GM18499 (cell line): Measurements from ENCODE around the gene AOAH.

Experiments used
- ATAC-seq: cut with Tn5 transposase; IDR thresholded peaks from one replicate; pipeline ENCODE4 v1.9.1; 2021; ENCODE audit warnings: moderate number of reproducible peaks; ENCODE audit not compliant: insufficient read depth, unreplicated experiment

AOAH gene

DNA sequence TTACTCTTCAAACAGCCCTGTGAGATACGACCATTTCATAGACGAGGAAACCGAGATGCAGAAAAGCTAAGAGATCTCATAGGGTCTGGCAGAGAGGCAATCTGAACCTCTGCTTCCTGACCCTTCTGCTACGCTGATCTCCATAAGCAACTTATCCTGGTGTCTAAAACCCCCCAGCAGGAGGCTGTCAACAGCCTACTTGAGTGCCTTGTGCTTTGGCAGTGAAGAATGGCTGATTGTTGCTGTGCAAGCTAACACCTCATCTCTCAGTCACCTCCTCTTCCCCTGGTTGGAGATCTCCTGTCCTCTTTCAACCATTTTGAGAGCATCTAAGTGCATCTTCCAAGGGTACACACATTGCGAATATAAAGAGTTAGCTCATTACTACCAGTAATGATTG, 86.2 kb downstream of the AOAH start:
- ATAC-seq: no peak

DNA sequence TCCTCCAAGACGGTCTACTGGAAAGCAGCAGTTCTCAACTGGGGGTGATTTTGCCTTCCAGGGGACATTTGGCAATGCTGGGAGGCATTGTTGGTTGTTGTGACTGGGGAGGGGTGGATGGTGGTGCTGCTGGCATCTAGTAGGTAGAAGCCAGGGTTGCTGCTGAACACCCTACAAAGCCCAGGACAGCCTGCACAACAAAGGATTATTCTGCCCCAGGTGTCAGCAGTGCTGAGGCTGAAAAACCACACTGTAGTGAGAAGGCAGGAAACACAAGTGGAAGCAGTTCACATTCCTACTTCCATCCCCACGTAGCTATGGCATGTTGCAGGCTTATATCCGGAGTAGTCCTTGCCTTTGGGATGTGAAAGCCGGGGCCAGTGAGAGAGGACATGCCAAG, 86.9 kb downstream of the AOAH start:
- ATAC-seq: no peak

DNA sequence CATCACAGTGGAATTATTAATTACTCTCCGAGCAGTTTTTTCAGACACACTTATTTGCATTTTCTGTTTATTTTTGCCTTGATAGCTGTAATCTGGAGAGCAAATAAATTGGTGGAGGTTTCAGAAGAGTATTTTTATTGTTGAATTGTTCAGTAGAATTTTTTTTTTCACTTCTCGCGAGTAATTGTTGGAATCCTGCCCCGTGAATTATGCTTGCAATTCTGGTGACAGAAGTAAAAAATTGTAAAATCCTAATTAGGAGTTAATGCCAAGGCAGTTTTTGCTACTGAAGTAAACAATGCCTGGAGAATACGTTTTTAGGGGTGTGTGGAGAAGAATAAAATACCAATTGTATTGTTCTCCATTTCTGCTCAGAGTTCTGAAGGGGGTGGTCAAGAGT, 88.2 kb downstream of the AOAH start:
- ATAC-seq: no peak

DNA sequence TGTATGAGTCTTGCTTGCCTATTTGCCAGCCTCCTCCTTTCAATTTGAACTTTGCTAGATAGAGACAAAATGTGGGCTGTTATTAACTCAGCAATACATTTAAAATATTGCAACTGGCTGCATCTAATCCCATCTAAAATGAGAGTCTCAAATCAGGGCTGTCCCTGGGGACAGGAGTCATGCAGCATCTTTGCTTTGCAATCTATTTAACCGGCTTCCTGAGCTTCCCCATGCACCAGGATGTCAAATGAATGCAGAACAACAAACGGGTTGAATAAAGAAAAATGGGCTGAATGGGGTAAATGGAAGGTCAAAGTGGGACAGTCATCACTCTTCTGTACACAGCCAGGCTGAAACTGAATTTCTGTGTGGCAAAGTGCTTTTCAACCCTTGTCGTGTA, 89.2 kb downstream of the AOAH start:
- ATAC-seq: no peak

DNA sequence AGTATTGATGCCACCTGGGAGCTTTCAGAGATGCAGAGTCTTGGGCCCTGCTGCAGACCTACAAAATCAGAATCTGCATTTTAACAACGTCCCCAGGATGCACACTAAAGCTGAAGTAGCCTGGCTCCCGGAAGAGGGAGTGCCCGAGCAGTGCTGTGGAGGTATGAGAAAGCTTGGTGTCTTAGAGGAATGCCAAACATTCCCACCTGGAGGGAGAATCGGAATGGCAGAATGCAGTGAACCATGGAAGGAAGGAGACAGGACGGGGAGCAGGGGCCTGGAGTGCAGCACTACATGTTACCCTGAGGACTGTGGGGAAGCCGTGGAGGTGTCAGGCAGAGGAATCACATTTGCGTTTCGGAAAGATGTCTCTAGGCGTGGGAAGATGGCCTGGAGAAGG, 90.9 kb downstream of the AOAH start:
- no peak for ATAC-seq

DNA sequence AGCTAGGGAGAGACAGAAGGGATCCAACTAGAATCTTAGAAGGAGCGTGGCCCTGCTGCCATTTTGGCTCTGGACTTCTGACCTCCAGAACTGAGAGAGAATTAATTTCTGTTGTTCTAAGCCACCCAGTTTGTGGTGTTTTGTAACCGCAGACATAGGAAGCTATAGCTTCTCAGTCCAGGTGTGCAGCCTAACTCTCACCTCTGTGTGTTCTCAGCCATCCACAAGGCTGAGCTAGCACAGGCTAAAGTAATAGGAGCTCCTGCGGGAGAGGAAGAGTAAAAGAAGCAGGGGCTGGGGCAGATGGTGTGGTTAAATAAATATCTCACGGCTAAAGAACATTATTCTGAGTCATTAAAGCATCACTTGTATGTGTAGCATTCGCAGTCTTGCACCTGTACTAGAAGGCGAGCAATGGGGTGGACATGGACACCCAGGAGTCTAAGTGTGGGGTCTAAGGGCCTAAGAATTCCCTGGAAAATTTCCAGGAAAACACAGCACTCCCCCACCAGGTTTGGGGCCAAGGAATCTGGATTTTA, 94.1 kb downstream of the AOAH start:
- no peak for ATAC-seq

DNA sequence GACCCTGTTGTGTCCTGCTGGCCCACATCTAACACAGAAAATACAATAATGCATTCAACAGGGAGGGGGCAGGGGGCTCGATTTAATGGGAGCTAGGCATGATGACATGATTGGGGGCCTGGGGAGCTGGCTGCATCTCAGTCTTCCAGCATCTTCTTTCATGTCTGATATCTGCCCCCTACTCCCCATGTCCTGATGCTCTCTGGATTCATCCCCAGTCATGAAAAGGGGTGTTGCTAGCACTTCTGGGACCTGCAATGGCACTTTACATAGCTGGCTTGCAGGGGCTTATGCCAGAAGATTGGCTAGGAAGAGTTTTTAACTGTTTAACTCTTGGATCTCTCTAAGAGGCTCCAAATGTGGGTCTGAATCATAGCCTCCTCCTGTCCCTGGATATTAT, 94.9 kb downstream of the AOAH start:
- ATAC-seq: no peak

DNA sequence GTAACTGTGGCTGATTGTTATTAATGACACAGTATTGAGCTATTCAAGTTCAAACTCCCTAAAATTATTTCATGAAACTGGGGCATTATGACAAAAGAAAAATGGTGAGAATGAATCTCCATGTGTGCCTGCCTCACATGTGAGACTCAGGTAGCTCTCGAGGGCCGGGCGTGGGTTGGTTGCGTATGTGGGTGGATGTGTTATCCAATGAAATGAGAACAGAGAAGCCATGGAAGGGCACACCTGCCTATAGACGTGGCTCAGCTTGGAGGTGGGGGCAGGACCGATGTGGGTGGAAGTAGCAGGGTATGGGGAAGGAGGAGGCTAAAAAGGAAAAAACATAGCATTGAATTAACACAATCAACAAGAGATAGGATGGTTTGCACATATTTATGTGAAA, 96.5 kb downstream of the AOAH start:
- no peak for ATAC-seq

DNA sequence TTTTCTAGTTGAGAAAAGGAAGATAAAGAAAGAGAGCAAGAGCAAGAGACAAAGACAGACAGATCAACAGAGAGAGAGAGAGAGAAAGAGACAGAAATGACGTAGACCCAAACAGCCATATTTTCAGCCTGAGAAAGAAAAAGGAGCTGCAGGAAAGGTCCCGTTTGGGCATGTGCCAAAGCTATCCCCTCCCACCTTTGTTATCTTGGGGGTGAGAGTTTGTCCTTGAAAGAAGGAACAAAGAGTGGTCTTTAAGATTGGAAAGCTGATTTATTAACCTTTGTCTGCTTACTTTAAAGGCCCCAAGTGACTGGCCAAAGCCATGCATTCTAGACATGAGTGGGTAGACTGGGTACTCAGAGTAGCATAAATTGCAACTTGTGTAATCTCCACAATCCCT, 98.2 kb downstream of the AOAH start:
- ATAC-seq: no peak

DNA sequence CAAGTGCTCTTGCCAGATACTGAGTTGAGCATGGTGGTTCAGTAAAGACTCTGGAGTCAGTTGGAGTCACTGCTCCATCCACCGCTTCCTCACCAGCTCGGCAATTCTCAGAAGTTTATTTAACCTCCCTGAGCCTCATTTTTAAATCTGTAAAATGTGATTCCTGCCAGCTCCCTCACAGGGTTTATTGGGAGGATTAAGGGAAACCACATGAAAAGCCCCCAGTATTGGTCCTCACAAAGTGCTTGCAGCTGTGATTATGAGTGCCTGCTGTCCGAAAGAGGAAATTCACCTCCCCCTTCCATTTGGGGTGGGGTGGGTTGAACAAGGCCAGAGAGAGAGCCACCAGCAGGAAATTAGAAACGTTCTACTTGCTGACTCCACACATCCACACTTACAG, 99.0 kb downstream of the AOAH start:
- ATAC-seq: no peak

DNA sequence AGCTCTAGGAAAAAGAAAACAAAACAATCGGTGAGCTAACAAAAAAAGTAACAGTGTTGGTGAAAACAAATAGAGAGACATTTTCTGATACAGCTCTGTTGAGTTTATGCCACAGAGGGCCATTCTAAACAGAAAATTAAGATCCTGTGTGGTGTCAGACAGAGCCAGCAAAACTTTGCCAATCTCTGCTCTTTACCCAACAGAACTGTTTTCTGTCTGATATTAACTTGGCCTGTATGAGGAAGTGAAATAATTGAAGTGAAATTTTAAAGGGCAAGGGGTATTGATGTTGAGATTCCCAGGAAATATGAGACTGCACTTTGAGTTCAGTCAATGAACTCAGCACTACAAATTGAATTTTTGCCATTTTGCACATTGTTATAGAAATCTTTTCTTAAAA, 101.0 kb downstream of the AOAH start:
- ATAC-seq: no peak

DNA sequence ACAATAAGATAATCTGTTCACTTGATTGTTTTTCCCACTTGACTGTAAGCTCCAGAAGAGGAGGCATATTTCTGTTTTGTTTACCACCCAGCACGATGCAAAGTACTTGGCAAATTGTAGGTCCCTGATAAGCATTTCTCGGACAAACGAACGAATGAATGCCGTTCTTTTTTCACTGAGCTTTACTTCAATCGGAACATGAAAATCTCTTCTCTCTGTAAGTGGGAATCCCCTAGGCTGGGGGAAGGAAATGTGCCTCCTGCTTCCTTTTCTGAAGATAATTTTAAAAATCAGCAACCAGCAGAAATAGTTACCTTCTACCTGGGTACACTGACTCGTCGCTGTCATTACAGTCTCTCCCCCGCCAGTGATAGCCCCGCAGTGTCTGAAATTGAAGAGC, 102.9 kb downstream of the AOAH start:
- no peak for ATAC-seq

DNA sequence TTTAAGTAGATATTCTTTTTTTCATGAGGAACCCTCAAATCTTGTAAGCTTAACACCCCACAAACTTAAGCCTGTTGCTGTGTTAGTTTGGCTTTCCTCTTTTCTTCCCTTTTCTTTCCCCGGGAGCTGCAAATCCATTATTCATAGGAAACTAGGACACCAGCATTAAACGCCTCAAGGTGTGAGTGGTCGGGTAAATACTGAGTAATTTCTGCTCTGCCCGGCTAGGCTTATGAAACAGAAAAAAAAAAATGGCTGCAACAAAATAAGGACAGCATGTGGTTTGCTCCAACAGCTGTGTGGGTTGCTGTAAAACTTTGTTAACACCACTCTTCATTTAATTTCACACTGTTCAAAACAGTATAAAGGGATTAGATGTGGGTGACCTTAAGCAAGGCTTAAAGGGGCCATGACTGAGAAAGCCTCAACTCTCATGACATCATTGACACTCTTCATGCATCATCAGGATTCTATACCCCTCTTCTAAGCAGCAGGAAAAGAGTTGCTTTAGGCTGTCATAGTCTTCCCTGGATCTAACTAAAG, 104.1 kb downstream of the AOAH start:
- no peak for ATAC-seq

DNA sequence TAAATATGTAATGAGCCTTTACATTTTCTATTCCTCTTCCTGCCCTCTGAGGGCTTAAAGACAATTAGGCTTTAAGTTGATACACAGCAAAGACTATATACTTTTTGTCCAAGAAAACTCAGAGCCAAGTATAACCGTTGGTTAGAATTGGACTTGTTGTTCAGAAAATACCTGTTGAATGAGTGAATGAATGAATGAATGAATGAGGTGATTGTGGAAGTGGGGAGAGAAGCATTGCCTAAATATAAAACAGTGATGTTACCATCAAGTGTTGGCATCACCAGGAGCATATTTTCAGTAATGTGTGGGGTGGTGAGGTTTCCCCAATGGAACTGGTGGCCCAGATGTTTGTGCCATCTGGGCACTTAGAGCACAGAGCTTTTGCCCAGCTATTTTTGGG, 106.9 kb downstream of the AOAH start:
- no peak for ATAC-seq

DNA sequence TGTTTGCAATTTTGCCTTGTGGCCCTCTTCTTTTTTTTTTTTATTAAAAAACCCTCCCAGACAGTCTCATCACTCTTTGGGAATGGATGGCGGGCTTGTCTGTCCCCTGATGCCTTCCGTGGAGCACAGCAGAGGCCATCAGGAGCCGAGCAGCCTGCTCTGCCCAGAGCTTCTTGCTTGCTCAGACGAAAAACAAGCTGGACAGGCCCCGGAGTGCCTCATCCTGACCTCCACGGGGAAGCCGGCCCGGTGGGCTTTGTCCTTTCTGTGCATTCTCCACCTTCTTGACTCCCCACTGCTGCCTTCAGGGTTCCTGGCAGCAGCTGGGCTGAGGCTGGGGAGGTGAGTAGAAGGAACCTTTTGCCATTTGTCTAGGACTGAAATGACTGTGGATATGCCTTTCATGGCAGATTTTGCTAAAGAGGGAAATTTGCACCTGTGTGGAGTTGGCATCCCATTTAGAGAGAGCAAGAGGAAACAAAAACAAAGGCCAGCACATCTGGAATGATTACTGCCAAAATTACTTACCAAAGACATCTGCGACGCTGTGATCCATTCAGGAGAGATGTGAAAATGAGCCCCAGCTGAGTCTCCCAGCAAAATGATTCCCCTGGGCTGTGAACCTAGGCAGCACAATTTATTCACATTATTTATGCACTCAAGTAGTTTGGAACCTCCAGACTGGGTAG, 108.3 kb downstream of the AOAH start:
- no peak for ATAC-seq

DNA sequence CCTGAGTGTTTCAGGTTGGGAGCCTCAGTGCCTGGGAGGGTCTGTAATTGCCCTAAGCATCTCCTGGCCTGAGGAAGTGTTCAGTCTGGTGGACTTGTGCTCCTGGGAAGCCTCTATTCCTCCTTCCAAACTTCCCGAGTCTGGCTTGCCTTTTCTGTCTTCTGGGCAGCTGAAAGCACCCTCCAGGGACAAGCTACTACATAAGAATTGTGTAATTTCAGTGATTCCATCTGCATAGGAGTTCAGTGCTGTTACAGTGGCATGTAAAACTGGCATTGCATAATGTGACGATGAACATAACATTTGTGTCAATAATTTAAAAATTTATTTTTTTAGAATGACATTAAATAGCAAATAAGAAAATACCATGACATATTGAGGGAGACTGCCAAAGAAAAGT, 109.3 kb downstream of the AOAH start:
- no peak for ATAC-seq

DNA sequence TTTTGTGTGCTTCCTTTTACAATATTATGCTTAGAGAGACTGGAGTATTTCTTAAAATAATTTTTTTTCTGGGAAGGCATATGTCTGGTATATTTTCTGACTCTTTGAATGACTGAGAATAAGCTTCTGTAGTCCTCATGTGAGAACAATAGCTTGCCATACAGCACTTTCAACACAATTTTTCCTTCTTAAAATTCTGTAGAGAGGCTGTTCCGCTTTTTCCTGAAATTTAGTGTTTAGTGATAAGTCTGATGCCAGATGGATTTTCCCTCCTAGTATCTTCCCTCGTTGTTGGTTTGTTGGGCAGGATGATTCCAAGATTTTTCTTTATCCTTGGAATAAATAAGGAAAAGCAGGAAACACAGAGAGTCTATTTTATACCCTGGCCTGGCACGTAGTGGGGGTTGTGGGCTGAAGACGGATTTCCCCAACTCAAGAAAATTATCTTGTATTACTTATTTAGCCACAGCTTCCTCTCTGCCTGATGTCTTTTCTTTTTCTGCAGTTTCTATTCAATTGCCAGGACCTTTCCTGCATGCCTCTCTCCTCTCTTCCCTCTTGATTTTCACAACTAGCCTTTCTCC, 111.2 kb downstream of the AOAH start:
- ATAC-seq: no peak

DNA sequence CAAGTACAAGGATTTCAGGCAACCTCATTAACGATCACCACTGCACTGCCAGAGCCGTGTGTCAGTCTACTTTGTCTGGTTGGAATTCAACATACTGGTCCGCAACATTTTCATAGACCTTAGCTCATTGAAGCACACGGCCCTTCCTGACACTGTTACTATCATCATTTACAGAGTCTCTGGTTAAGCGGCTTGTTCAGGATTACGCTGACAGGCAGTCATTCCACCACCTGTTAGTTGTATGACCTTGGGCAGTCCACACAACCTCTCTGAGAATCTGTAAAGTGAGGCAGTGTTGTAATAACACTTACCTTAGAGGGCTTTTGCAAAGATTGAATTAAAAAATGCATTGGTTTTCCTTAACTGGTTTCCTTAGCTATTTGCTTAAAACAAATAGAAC, 112.6 kb downstream of the AOAH start:
- no peak for ATAC-seq

DNA sequence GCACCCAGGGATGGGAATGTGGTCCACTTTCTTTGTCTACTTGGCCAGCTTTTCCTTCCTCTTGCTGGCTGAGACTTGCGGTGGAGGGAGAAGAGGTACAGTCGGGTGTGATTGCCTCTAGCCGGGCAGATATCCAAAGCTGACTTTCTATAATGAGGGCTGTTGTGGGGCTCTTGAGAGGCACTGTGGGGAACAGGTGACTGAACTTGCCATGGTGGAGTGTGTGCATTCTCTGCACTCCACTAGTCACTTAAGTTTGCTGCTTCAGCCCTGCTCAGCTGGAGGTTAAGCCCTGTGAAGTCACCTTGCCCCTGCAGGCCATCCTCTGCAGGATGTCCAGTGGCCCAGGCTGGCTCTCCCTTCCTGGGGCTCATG, 116.6 kb downstream of the AOAH start:
- ATAC-seq: no peak

DNA sequence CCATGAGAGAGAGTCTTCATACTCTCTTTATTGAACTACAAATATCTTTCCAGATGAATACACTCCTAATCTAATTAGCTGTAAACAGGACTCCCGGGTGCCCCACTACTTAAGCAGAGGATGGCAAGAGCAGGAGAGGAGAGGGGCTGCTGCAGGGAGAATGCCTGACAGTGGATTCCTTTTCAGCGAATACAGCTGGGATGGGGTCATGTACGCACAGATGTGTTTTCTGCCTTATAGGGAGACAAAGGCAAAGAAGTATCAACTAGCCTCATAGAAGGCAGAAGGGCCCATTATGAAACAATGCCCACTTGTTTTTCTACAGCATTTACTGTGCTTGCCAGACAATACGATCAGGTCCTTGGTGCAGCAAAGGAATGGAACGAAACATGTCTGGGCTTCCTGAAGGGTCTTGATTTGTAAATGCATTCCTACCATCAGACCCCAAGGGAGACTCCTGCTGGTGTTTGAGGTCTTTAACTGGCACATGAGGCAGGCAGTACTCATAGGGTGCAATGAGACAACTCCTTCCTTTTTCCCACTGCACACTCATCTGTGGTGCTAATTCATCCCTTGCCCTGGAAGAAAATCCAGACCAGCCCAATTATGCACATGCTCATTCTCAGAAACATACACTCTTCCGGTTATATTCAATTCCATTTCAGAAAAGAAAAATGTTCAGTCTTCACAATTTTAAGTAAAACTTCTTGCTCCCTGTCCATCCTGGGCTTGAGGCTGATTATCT, 117.1 kb downstream of the AOAH start:
- ATAC-seq: no peak
